Trophoblast cell (in vitro differentiated cells and primary cell): ENCODE measurements around the gene ZAP70.
A peak's percentile ranks its signal among the peaks of the same experiment; 100 is the strongest.

Experiments used
- DNase-seq, 2 donors: peaks; one replicate each; pipeline ENCODE4 v3.0.0-alpha.2; 2016
- H2AFZ ChIP-seq: 2 replicates; pipeline ENCODE4 v1.6.1; 2013; ENCODE audit warnings: low read length, moderate library complexity, mild to moderate bottlenecking; ENCODE audit not compliant: insufficient read depth, poor library complexity
- H2AK5ac ChIP-seq: 2 replicates; pipeline ENCODE4 v1.6.1; 2013; ENCODE audit warnings: mild to moderate bottlenecking, low read length
- H2BK120ac ChIP-seq: 2 replicates; pipeline ENCODE4 v1.6.1; 2013; ENCODE audit warnings: low read length, mild to moderate bottlenecking, moderate library complexity; ENCODE audit not compliant: insufficient read depth, poor library complexity
- H2BK12ac ChIP-seq: 2 replicates; pipeline ENCODE4 v1.6.1; 2013; ENCODE audit warnings: mild to moderate bottlenecking, low read length, moderate library complexity
- H2BK5ac ChIP-seq: 2 replicates; pipeline ENCODE4 v1.6.1; 2013; ENCODE audit warnings: low read length, low read depth, moderate library complexity, mild to moderate bottlenecking; ENCODE audit not compliant: poor library complexity
- H3K14ac ChIP-seq: 2 replicates; pipeline ENCODE4 v1.6.1; 2013; ENCODE audit warnings: mild to moderate bottlenecking, low read length
- H3K18ac ChIP-seq: 2 replicates; pipeline ENCODE4 v1.6.1; 2013; ENCODE audit warnings: mild to moderate bottlenecking, low read length
- H3K23ac ChIP-seq: 2 replicates; pipeline ENCODE4 v1.6.1; 2013; ENCODE audit warnings: low read length
- H3K27ac ChIP-seq: 2 replicates; pipeline ENCODE4 v1.5.1; 2013; ENCODE audit warnings: low read depth, mild to moderate bottlenecking, inconsistent platforms, low read length, moderate library complexity
- H3K27me3 ChIP-seq: 2 replicates; pipeline ENCODE4 v1.6.1; 2013; ENCODE audit warnings: inconsistent platforms, mild to moderate bottlenecking, low read length, moderate library complexity; ENCODE audit not compliant: insufficient read depth
- H3K36me3 ChIP-seq, 2 experiments: 1 replicate in 1 of 2; 2 replicates in 1 of 2; pipeline ENCODE4 v1.6.1; 2013; ENCODE audit warnings: low read length in 2 of 2, mild to moderate bottlenecking in 2 of 2, moderate library complexity in 1 of 2; ENCODE audit not compliant: insufficient read depth in 2 of 2, control insufficient read depth in 1 of 2
- H3K4ac ChIP-seq: 2 replicates; pipeline ENCODE4 v1.6.1; 2013; ENCODE audit warnings: low read depth, mild to moderate bottlenecking, low read length, moderate library complexity
- H3K4me1 ChIP-seq, 2 experiments: 1 replicate in 1 of 2; 2 replicates in 1 of 2; pipeline ENCODE4 v1.6.1; 2013; ENCODE audit warnings: low read length in 2 of 2, mild to moderate bottlenecking in 2 of 2, moderate library complexity in 1 of 2; ENCODE audit not compliant: insufficient read depth in 2 of 2, control insufficient read depth in 1 of 2
- H3K4me2 ChIP-seq: 2 replicates; pipeline ENCODE4 v1.6.1; 2013; ENCODE audit warnings: inconsistent platforms, mild to moderate bottlenecking, low read length, moderate library complexity
- H3K4me3 ChIP-seq: 2 replicates; pipeline ENCODE4 v1.5.1; 2013; ENCODE audit warnings: mild to moderate bottlenecking, low read depth, low read length, inconsistent platforms
- H3K79me1 ChIP-seq: one replicate; pipeline ENCODE4 v1.6.1; 2013; ENCODE audit warnings: low read length
- H3K79me2 ChIP-seq: 2 replicates; pipeline ENCODE4 v1.6.1; 2013; ENCODE audit warnings: low read length, mild to moderate bottlenecking; ENCODE audit not compliant: control insufficient read depth, insufficient read depth, poor library complexity
- H3K9ac ChIP-seq: 2 replicates; pipeline ENCODE4 v1.6.1; 2013; ENCODE audit warnings: mild to moderate bottlenecking, low read length
- H3K9me3 ChIP-seq: 2 replicates; pipeline ENCODE4 v1.6.1; 2013; ENCODE audit warnings: low read depth, mild to moderate bottlenecking, control low read depth, inconsistent platforms, low read length; ENCODE audit not compliant: insufficient read depth
- H4K12ac ChIP-seq: 2 replicates; pipeline ENCODE4 v1.6.1; 2013; ENCODE audit warnings: low read depth, mild to moderate bottlenecking, low read length, moderate library complexity
- H4K8ac ChIP-seq: 2 replicates; pipeline ENCODE4 v1.6.1; 2013; ENCODE audit warnings: low read depth, mild to moderate bottlenecking, low read length, moderate library complexity
- H4K91ac ChIP-seq: one replicate; pipeline ENCODE4 v1.6.1; 2013; ENCODE audit warnings: low read depth, mild to moderate bottlenecking, low read length, moderate library complexity
- WGBS: extraction: QIAGEN DNeasy Blood & Tissue Kit; methylation state at CpG from one replicate; pipeline ENCODE4 v1.1.7; 2013; ENCODE audit warnings: missing lambda C conversion rate; ENCODE audit not compliant: insufficient read length, insufficient coverage; ENCODE audit errors: extremely low coverage; 5-methylcytosine and 5-hydroxymethylcytosine counted together

The ZAP70 gene

DNA sequence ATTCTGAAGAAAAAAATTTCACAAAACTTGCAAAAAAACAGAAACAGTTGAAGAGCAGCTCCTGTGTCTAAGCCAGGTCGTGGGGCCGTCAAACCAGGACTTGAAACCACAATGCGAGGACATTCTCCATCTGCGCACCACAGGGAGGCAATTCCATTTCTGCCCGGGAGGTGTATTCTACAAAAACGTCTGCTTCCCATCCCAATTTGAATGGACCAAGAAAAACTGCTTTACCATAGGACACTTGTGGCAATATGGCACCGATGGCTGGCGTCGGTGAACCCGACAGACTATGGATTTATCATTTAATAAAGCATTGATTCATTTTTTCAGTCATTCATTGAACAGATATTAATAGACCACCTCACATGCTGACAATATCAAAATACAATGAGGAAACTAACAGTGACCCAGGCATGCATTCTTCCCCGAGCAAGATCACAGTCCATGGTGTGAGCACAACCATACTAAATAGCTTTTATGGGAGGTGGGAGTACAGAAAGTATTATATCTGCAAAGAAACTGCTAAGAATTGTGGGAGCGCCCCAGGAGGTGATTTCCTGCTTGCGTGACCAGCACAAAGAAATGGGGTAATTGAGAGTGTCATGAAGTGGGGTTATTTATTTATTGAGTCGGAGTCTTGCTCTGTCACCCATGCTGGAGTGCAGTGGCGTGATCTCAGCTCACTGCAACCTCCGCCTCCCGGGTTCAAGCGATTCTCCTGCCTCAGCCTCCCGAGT lies 10.5 kb upstream of the ZAP70 start:
- Histone ChIP-seq H3K4ac (no peak overlapping the region), H4K91ac (no peak overlapping the region), H3K36me3 (no peaks in the 10 kb centered on the region), H4K12ac (no peak overlapping the region), H3K79me1 (peaks cover 1% of the 10 kb centered on the region), H2BK12ac (no peak overlapping the region), H3K9me3 (peaks cover 1% of the 10 kb centered on the region), H3K9ac (no peak overlapping the region), H3K14ac (no peak overlapping the region), H3K4me3 (no peak overlapping the region), H4K8ac (no peak overlapping the region), H2AFZ (no peak overlapping the region), H3K79me2 (no peaks in the 10 kb centered on the region), H3K18ac (no peak overlapping the region), H2BK120ac (no peak overlapping the region), H2AK5ac (no peak overlapping the region), H3K4me1 (peaks cover 3 to 9% of the 10 kb centered on the region in 2 experiments), H3K27me3 (no peaks in the 10 kb centered on the region), H3K4me2 (no peak overlapping the region), H3K27ac (no peak overlapping the region), H2BK5ac (no peak overlapping the region), H3K23ac (no peak overlapping the region)
- no CpG with 5 or more reads among the region's 19 CpGs for WGBS
- no peak for DNase-seq

- Histone ChIP-seq H3K4me1 (peaks cover 3 to 9% of the 10 kb centered on the region in 2 experiments), H3K4me3 (no peak overlapping the region), H3K23ac (no peak overlapping the region), H3K36me3 (no peaks in the 10 kb centered on the region), H4K8ac (no peak overlapping the region), H3K4me2 (no peak overlapping the region), H3K27ac (no peak overlapping the region), H3K79me2 (no peaks in the 10 kb centered on the region), H3K9ac (no peak overlapping the region), H2BK120ac (no peak overlapping the region), H3K27me3 (no peaks in the 10 kb centered on the region), H2BK5ac (no peak overlapping the region), H2AK5ac (no peak overlapping the region), H4K12ac (no peak overlapping the region), H3K9me3 (peaks cover 2% of the 10 kb centered on the region), H3K4ac (no peak overlapping the region), H2AFZ (no peak overlapping the region), H4K91ac (no peak overlapping the region), H3K18ac (no peak overlapping the region), H2BK12ac (no peak overlapping the region), H3K14ac (no peak overlapping the region), H3K79me1 (peaks cover 1% of the 10 kb centered on the region)
- DNase-seq, result no peak
- WGBS, result no CpG with 5 or more reads among the region's 3 CpGs
These were observed 9.6 kb upstream of the ZAP70 start for GRCh38 chr2:97703741-97704140.

GRCh38 chr2:97704989-97705388 lies 8.4 kb upstream of the ZAP70 start:
- H3K27me3 ChIP-seq, result no peaks in the 10 kb centered on the region
- no peak overlapping the region for H3K18ac ChIP-seq
- H3K9ac ChIP-seq, result no peak overlapping the region
- no peak overlapping the region for H3K4ac ChIP-seq
- no peak overlapping the region for H2AFZ ChIP-seq
- no peak overlapping the region for H4K8ac ChIP-seq
- no peak overlapping the region for H3K23ac ChIP-seq
- H3K9me3 ChIP-seq, result peaks cover 2% of the 10 kb centered on the region
- H3K79me1 ChIP-seq, result peaks cover 2% of the 10 kb centered on the region
- H4K12ac ChIP-seq, result no peak overlapping the region
- no peak overlapping the region for H3K4me3 ChIP-seq
- H3K14ac ChIP-seq, result no peak overlapping the region
- H3K79me2 ChIP-seq, result no peaks in the 10 kb centered on the region
- H2BK120ac ChIP-seq, result no peak overlapping the region
- no peak overlapping the region for H3K4me2 ChIP-seq
- no CpG with 5 or more reads among the region's 5 CpGs for WGBS
- no peak overlapping the region for H3K27ac ChIP-seq
- H4K91ac ChIP-seq, result no peak overlapping the region
- no peaks in the 10 kb centered on the region for H3K36me3 ChIP-seq
- no peak overlapping the region for H2AK5ac ChIP-seq
- no peak overlapping the region for H2BK5ac ChIP-seq
- no peak for DNase-seq
- H2BK12ac ChIP-seq, result peak overlapping the region; percentile 8
- H3K4me1 ChIP-seq, result peaks cover 3 to 12% of the 10 kb centered on the region in 2 experiments

- no peak for DNase-seq
- no peak overlapping the region for H3K4ac ChIP-seq
- H4K8ac ChIP-seq, result no peak overlapping the region
- H3K27ac ChIP-seq, result no peak overlapping the region
- H4K91ac ChIP-seq, result no peak overlapping the region
- no peak overlapping the region for H3K18ac ChIP-seq
- no peak overlapping the region for H2AK5ac ChIP-seq
- no peaks in the 10 kb centered on the region for H3K36me3 ChIP-seq
- H2AFZ ChIP-seq, result no peak overlapping the region
- no CpG with 5 or more reads among the region's 13 CpGs for WGBS
- H3K27me3 ChIP-seq, result no peaks in the 10 kb centered on the region
- H3K9ac ChIP-seq, result no peak overlapping the region
- H3K4me1 ChIP-seq, result peaks cover 9 to 18% of the 10 kb centered on the region in 2 experiments
- no peak overlapping the region for H3K23ac ChIP-seq
- peaks cover 8% of the 10 kb centered on the region for H3K79me1 ChIP-seq
- H3K4me2 ChIP-seq, result no peak overlapping the region
- no peak overlapping the region for H2BK5ac ChIP-seq
- H3K4me3 ChIP-seq, result no peak overlapping the region
- no peak overlapping the region for H2BK120ac ChIP-seq
- H3K79me2 ChIP-seq, result no peaks in the 10 kb centered on the region
- no peak overlapping the region for H3K14ac ChIP-seq
- H2BK12ac ChIP-seq, result no peak overlapping the region
- H3K9me3 ChIP-seq, result peaks cover 2% of the 10 kb centered on the region
- no peak overlapping the region for H4K12ac ChIP-seq
These were observed 7.3 kb upstream of the ZAP70 start for GRCh38 chr2:97706112-97706511.
